ENCODE results near the gene KRABD2.

- TF ChIP-seq, protein P1, sequence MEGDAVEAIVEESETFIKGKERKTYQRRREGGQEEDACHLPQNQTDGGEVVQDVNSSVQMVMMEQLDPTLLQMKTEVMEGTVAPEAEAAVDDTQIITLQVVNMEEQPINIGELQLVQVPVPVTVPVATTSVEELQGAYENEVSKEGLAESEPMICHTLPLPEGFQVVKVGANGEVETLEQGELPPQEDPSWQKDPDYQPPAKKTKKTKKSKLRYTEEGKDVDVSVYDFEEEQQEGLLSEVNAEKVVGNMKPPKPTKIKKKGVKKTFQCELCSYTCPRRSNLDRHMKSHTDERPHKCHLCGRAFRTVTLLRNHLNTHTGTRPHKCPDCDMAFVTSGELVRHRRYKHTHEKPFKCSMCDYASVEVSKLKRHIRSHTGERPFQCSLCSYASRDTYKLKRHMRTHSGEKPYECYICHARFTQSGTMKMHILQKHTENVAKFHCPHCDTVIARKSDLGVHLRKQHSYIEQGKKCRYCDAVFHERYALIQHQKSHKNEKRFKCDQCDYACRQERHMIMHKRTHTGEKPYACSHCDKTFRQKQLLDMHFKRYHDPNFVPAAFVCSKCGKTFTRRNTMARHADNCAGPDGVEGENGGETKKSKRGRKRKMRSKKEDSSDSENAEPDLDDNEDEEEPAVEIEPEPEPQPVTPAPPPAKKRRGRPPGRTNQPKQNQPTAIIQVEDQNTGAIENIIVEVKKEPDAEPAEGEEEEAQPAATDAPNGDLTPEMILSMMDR (IDR thresholded peaks at IDR 0.05): no peak
- no peak for TF ChIP-seq EZH2 (IDR thresholded peaks at IDR 0.05; ENCODE audit: borderline replicate concordance, insufficient read depth, low read depth, low read length, poor library complexity, severe bottlenecking)
Measured at GRCh38 chr17:8341456-8341855, 35.0 kb downstream of the KRABD2 start.

All from B cell (primary cell).